ENCODE results near the gene ADNP.
"Not testable (repeated sequence)": the region's sequence is repeated elsewhere in the genome, so short reads cannot be mapped to it uniquely, and the experiment has no call there.

ADNP gene

DNA sequence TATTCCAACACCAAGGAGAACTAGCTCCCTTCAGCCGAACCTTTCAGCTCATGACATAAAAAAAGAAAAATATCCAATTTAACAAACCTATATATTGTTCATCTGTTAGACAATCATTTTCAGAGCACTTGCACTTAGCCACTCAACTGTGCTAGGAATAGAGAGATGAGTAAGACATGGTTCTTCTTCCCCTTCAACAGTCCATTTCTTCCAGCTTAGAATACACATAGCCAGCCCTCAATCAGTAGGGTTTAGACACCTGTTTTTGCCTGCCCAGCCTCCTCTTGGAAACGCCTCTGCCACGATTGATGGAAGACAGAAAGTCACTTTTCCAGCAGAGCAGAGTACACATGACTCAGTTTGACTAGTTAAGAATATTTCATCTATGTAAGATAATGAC, 21.8 kb downstream of the ADNP start:
- no peak for DNase-seq (ENCODE audit: low read depth, low spot score)
- H3K27ac ChIP-seq = no peak overlapping the region

DNA sequence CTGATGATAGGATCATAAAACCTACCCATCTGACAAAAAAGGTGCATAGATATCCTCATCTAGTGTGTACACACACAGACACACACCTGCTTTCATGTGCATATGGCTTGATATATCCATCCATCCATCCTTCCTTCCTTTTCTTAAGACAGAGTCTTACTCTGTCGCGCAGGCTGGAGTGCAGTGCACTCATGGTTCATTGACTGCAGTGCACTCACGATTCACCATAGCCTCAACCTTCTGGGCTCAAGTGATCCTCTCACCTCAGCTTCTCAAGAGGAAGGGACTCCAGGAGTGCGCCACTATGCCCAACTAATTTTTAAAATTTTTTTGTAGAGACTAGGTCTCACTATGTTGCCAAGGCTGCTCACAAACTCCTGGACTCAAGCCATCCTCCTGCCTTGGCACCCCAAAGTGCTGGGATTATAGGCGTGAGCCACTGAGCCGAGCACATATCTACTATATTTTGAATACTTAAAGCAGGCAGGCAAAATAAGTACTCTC, 27.1 kb downstream of the ADNP start:
- no peak for DNase-seq (ENCODE audit: low read depth, low spot score)
- no peak overlapping the region for H3K27ac ChIP-seq

DNA sequence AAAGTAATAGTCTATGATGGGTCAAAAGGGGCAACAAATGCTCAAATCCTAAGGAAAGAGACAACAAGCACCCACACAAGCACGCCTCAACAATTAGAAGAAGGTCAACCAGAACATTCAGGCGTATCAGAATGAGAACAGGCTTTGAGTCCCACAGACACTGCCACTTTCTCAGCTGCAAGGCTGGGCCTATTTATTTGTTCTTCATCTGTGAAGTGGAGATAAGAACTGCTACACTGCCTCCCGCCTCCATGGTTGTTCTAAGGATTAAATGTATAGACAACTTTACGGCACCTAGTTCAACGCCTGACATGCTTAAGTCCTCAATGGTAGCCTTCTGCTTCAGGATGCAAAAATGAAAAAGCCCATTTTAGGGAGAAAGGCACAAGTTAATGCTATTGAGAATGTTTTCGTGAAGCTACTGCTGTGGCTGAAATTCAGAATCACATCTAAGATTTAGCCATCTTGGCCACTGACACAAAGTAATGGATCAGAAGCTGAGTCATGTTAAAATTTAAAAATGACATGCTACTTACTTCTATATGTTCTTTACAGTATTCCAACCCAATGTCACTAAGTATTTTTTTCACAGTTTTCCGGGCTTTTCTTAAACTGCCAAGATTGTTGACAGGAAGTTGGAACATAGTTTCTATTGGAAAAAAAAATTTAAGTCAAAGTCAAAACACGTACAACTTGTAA, 27.7 kb downstream of the ADNP start:
- H3K27ac ChIP-seq = no peak overlapping the region
- no peak for DNase-seq (ENCODE audit: low read depth, low spot score)

- H3K27ac ChIP-seq = no peak overlapping the region
- no peak for DNase-seq (ENCODE audit: low read depth, low spot score)
Observed at GRCh38 chr20:50901301-50901700, 29.9 kb downstream of the ADNP start.

- DNase-seq (ENCODE audit: low read depth, low spot score) = no peak
- H3K27ac ChIP-seq = no peak overlapping the region
Observed at GRCh38 chr20:50900261-50900660, 31.0 kb downstream of the ADNP start.

- no peak for DNase-seq (ENCODE audit: low read depth, low spot score)
- peak overlapping the region; percentile 35 for H3K27ac ChIP-seq
Observed at GRCh38 chr20:50898475-50898874, 32.8 kb downstream of the ADNP start.

DNA sequence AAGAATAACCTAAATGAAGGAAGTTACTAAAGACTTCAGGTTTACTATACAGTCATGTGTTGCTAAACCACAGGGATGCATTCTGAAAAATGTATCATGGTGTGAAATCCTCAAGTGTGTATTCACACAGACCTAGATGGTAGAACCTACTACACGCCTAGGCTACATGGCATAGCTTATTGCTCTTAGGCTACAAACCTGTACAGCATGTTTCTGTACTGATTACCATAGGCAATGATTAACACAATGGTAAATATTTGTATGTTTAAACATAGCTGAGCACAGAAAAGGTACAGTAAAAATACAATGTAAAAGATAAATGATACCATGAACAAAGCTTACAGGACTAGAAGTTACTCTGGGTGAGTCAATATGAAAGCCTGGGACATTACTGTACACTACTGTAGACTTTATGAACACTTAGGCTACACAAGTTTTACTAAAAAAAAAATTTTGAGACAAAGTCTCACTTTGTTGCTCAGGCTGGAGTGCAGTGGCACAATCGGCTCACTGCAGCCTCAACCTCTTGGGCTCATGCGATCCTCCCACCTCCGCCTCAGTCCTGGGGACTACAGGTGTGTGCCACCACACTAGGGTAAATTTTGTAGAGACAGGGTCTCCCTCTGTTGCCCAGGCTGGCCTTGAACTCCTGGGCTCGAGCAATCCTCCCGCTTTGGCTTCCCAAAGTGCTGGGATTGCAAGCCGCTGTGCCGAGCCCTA, 36.0 kb downstream of the ADNP start:
- DNase-seq (ENCODE audit: low read depth, low spot score) = no peak
- no peak overlapping the region for H3K27ac ChIP-seq

DNA sequence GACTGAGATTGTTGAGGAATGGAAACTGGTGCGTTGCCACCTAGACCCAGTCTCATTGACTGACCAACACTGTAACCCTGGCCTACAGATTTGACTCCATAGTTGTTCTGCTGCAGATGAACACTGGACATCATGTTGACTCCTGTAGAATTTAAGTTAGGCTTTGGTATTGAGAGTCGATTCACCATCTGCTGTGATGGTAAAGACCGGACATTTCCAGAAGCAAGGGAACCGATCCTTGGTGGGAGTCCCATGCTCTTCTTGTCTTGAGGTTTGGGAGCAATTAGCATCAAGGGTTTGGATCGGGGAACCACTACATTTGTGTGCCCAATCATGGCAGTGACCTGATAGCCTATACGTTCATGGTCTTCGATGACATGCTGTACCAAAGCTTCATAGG, 37.6 kb downstream of the ADNP start:
- H3K27ac ChIP-seq = no peak overlapping the region
- no peak for DNase-seq (ENCODE audit: low read depth, low spot score)

GRCh38 chr20:50892394-50892793, 38.8 kb downstream of the ADNP start:
- no peak for DNase-seq (ENCODE audit: low read depth, low spot score)
- H3K27ac ChIP-seq = no peak overlapping the region

DNA sequence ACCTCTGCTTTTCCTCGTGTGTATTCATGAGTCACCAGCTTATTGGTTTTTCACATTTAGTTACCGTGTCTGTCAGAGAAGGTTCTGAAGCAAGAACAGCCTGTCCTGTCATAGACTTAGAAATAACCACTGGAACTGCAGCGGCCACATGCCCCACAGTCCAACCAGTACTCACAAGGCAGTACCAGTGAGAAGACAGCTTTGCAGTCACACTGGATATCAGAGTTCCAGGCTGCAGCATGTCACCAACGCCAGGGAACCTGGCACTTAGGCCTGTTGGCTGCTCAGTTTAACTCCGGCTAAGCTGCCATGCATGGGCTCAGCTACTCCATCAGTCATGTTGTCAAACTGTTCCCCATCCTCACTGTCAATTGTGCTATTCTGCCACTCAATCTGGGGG, 40.1 kb downstream of the ADNP start:
- no peak overlapping the region for H3K27ac ChIP-seq
- no peak for DNase-seq (ENCODE audit: low read depth, low spot score)

DNA sequence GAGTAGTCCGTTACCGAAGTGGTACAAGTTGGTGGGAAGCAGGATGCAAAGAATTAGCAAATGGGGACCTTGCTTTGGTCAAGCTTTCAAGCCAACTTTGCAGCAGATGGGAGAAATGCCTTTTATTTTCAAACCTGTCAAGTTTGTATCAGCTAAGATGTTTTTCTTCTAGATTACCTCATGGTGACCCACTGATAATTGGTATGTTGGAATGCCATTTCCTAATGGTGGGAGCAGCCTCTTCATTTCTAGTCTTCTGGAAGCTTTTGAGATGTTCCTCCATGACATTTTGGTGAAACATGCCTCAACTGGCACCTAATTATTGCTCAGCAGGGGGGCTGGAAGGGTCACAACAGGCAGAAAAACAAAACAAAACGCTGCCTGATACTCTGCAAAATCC, 43.7 kb downstream of the ADNP start:
- H3K27ac ChIP-seq = no peak overlapping the region
- no peak for DNase-seq (ENCODE audit: low read depth, low spot score)

GRCh38 chr20:50886184-50886790, 45.0 kb downstream of the ADNP start:
- DNase-seq (ENCODE audit: low read depth, low spot score) = no peak
- no peak overlapping the region for H3K27ac ChIP-seq

DNA sequence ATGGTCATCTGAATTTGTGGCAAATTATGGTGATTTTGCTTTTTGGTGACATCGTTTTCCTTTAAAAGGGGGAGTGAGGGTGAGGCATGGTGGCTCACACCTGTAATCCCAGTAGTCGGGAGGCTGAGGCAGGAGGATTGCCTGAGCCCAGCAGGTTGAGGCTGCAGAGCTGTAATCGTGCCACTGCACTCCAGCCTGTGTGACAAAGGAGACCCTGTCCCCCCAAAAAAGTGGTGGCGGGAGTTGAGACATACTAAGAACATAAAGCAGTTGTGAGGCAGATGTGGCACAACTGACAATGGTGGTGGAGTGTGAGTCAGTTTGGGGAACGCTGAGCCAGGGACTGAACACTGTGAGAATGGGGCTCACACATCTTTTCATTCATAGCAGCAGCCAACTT, 45.5 kb downstream of the ADNP start:
- H3K27ac ChIP-seq = no peak overlapping the region
- no peak for DNase-seq (ENCODE audit: low read depth, low spot score)

DNA sequence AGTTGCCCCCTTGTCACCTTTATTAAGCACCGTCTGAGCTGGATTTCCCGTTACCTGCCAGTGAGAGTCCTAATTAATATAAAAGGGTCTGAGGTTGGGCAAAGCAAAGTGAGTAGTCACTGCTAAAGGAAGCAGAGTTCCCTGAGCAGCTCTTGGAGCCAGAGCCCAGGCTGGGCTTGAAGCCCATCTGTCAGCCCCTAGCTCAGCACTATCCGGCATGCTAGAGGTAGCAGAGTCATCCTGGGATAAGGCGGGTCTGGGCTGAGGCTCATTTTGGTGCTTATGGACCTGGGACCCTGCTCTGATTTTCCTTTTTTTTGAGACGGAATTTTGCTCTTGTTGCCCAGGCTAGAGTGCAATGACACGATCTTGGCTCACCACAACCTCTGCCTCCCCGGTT, 46.2 kb downstream of the ADNP start:
- no peak overlapping the region for H3K27ac ChIP-seq
- DNase-seq (ENCODE audit: low read depth, low spot score) = no peak

DNA sequence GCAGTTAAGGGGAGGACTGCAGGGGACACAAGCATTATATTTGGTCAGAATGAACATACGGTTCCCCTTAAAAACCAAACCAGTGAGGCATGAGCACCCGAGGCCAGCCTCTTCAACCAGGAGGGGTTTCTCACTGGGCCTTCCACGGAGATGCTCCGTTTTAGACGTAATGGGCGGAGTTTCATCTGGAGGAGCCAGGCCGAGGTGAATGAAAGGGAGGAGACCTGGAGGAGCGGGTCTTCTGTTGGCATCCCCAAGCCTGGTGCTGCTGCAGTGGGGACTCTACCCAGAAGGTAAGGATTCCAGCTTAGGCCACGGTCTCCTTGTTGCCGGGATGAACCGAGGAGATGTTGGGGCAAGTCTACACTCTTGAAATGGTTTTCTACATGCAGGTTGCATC, 47.4 kb downstream of the ADNP start:
- no peak for DNase-seq (ENCODE audit: low read depth, low spot score)
- no peak overlapping the region for H3K27ac ChIP-seq

- not testable (repeated sequence) for H3K27ac ChIP-seq; DNase-seq (ENCODE audit: low read depth, low spot score)
Observed at GRCh38 chr20:50881759-50882424, 49.3 kb downstream of the ADNP start.

GRCh38 chr20:50879649-50880550, 51.3 kb downstream of the ADNP start:
- H3K27ac ChIP-seq = no peak overlapping the region
- no peak for DNase-seq (ENCODE audit: low read depth, low spot score)

GRCh38 chr20:50877232-50877743, 53.9 kb downstream of the ADNP start:
- no peak for DNase-seq (ENCODE audit: low read depth, low spot score)
- no peak overlapping the region for H3K27ac ChIP-seq

GRCh38 chr20:50876816-50877215, 54.4 kb downstream of the ADNP start:
- H3K27ac ChIP-seq = no peak overlapping the region
- DNase-seq (ENCODE audit: low read depth, low spot score) = no peak
